Activated B cell treated with CpG ODN at 0.5 μM for 24 hours (primary cell): Measurements from ENCODE around the gene FHOD3. TPM values are rescaled to one million over a fixed set of nuclear protein-coding genes. Genes with fewer than 3 reads are reported as not detected.

Source experiments
- ATAC-seq: fragments of 200-7000 bp; cut with Tn5 transposase; one replicate; pipeline ENCODE4 v1.10.0; 2021; ENCODE audit warnings: low read depth, mild to moderate bottlenecking, moderate library complexity
- CTCF ChIA-PET: fragments of 350-600 bp; sonication (Branson Sonifier 250); formaldehyde crosslinking; loops from one replicate; lab custom pipeline; 2021; ENCODE audit warnings: antibody characterized with exemption; lab: Charles Lee
- POLR2A ChIA-PET: fragments of 350-600 bp; sonication (Branson Sonifier 250); formaldehyde crosslinking; loops from one replicate; lab custom pipeline; 2021; ENCODE audit warnings: antibody characterized with exemption; lab: Charles Lee
- DNase-seq: peaks from one replicate; pipeline ENCODE4 v3.0.0; 2022
- H3K27ac Mint-ChIP-seq: one replicate; pipeline ENCODE4 v1.8.0; 2020; ENCODE audit warnings: mixed read lengths
- H3K27me3 Mint-ChIP-seq: one replicate; pipeline ENCODE4 v1.8.0; 2021; ENCODE audit warnings: mixed read lengths
- H3K36me3 Mint-ChIP-seq: one replicate; pipeline ENCODE4 v1.8.0; 2021; ENCODE audit warnings: low read depth, mixed read lengths
- H3K4me1 Mint-ChIP-seq: one replicate; pipeline ENCODE4 v1.8.0; 2021; ENCODE audit warnings: mixed read lengths
- H3K4me3 Mint-ChIP-seq: one replicate; pipeline ENCODE4 v1.8.0; 2020; ENCODE audit warnings: mild to moderate bottlenecking, mixed read lengths
- H3K9me3 Mint-ChIP-seq: one replicate; pipeline ENCODE4 v1.8.0; 2020; ENCODE audit warnings: mixed read lengths
- CTCF ChIP-seq: fragments of 200-600 bp; IDR thresholded peaks from one replicate; pipeline ENCODE4 v1.8.0; 2022; ENCODE audit warnings: antibody characterized with exemption, mild to moderate bottlenecking
- intact Hi-C: fragments of 100-400 bp; cut with micrococcal nuclease; formaldehyde crosslinking; loops from one replicate; pipeline ENCODE4 v1.15.1; 2024
- total RNA-seq: library from RNA; stranded (reverse); gene quantifications from 2 replicates; pipeline ENCODE4 v1.2.3, GENCODE V29; 2022

Gene FHOD3
- total RNA-seq, 1 donor from 2014 or later: not detected

- CTCF ChIA-PET: no interaction called here
- DNase-seq (no peak), ATAC-seq (no peak)
- Mint-ChIP-seq H3K27ac (no peak overlapping the region), H3K4me3 (no peak overlapping the region), H3K36me3 (no peaks in the 10 kb centered on the region), H3K27me3 (peaks cover 6% of the 10 kb centered on the region), H3K4me1 (no peaks in the 10 kb centered on the region), H3K9me3 (no peaks in the 10 kb centered on the region)
- POLR2A ChIA-PET: no interaction called here
- intact Hi-C loops: no loop called here
- no peak for TF ChIP-seq CTCF
These were observed 67.6 kb downstream of the FHOD3 start for GRCh38 chr18:36364911-36365624.

GRCh38 chr18:36365836-36366775 lies 68.6 kb downstream of the FHOD3 start:
- H3K27ac Mint-ChIP-seq: no peak overlapping the region
- DNase-seq: no peak
- H3K4me3 Mint-ChIP-seq: no peak overlapping the region
- TF ChIP-seq CTCF: no peak
- intact Hi-C loops: no loop called here
- peaks cover under 1% of the 10 kb centered on the region for H3K9me3 Mint-ChIP-seq
- H3K27me3 Mint-ChIP-seq: peaks cover 11% of the 10 kb centered on the region
- no peak for ATAC-seq
- ChIA-PET CTCF (no interaction called here), POLR2A (no interaction called here)
- no peaks in the 10 kb centered on the region for H3K4me1 Mint-ChIP-seq
- H3K36me3 Mint-ChIP-seq: no peaks in the 10 kb centered on the region

- peaks cover 5% of the 10 kb centered on the region for H3K9me3 Mint-ChIP-seq
- DNase-seq (no peak), ATAC-seq (no peak)
- H3K27me3 Mint-ChIP-seq: peaks cover 16% of the 10 kb centered on the region
- intact Hi-C loops: no loop called here
- no peak for TF ChIP-seq CTCF
- ChIA-PET POLR2A (no interaction called here), CTCF (interaction anchor here (0.6 kb wide), 1 partner anchor 557 kb away, joined by 5 read pairs; no protein-coding TSS in a partner anchor)
- no peaks in the 10 kb centered on the region for H3K36me3 Mint-ChIP-seq
- H3K4me1 Mint-ChIP-seq: no peaks in the 10 kb centered on the region
- H3K4me3 Mint-ChIP-seq: no peak overlapping the region
- no peak overlapping the region for H3K27ac Mint-ChIP-seq
These were observed 69.7 kb downstream of the FHOD3 start for GRCh38 chr18:36366994-36367839.

- peaks cover 23% of the 10 kb centered on the region for H3K27me3 Mint-ChIP-seq
- ChIA-PET CTCF (no interaction called here), POLR2A (no interaction called here)
- no peak overlapping the region for H3K27ac Mint-ChIP-seq
- H3K9me3 Mint-ChIP-seq: peaks cover 5% of the 10 kb centered on the region
- H3K4me3 Mint-ChIP-seq: no peak overlapping the region
- intact Hi-C loops: no loop called here
- no peaks in the 10 kb centered on the region for H3K4me1 Mint-ChIP-seq
- ATAC-seq: no peak
- no peak for DNase-seq
- no peaks in the 10 kb centered on the region for H3K36me3 Mint-ChIP-seq
- TF ChIP-seq CTCF: no peak
These were observed 71.4 kb downstream of the FHOD3 start for GRCh38 chr18:36368889-36369288.
